H1 (cell line): Measurements from ENCODE around the gene CACUL1. TPM values are rescaled to one million over a fixed set of nuclear protein-coding genes. Genes with fewer than 3 reads are reported as not detected.

Source experiments
- JUND ChIP-seq: IDR thresholded peaks from 2 replicates; pipeline ENCODE4 v1.6.1; 2011; ENCODE audit warnings: mild to moderate bottlenecking, improper control_type of control experiment, low read length
- KDM4A ChIP-seq: IDR thresholded peaks from one replicate; pipeline ENCODE4 v1.7.1; 2012; ENCODE audit warnings: low read depth, mild to moderate bottlenecking, moderate library complexity, low read length, inconsistent platforms; ENCODE audit not compliant: severe bottlenecking
- NANOG ChIP-seq: IDR thresholded peaks from 2 replicates; pipeline ENCODE4 v1.6.1; 2011; ENCODE audit warnings: low read length, low read depth, mild to moderate bottlenecking, inconsistent platforms; ENCODE audit not compliant: insufficient read depth, poor library complexity, severe bottlenecking
- TEAD4 ChIP-seq: IDR thresholded peaks from 2 replicates; pipeline ENCODE4 v1.6.1; 2012; ENCODE audit warnings: low read depth, low read length, inconsistent platforms, mixed read lengths
- polyA plus RNA-seq, 7 experiments: library from polyadenylated mRNA; depleted of rRNA in 3 of 7; stranded (reverse) in 5 of 7; unstranded in 2 of 7; fragments of >200 nt in 5 of 7; fragments of 200-250 nt in 2 of 7; gene quantifications; 1 replicate in 5 of 7; 2 replicates in 1 of 7; 4 replicates in 1 of 7; pipeline versions ENCODE4 v1.2.1 to v1.2.3, GENCODE V29; 2011 to 2013; ENCODE audit warnings: missing spikeins in 2 of 7, mixed read lengths in 2 of 7
- total RNA-seq: library from RNA; stranded (reverse); fragmentation: NEBNext Ultra II Directional; extraction: Animal tissue kit (Norgen Biotek cat#: 25700); gene quantifications from 2 replicates; pipeline ENCODE4 v1.2.1, GENCODE V29; 2021

CACUL1 gene
- total and polyA plus RNA-seq, 2 of the 8 experiments (the other 6 are each of a cell fraction or from before 2014, with no cell fraction given) = 6.5 to 34.2 TPM

GRCh38 chr10:118792526-118792925 is 37.8 kb upstream of the CACUL1 start (continued):
- TF ChIP-seq NANOG = no peak
- TF ChIP-seq TEAD4 = no peak
- TF ChIP-seq KDM4A = no peak
- no peak for TF ChIP-seq JUND
